CD4-positive, alpha-beta T cell (primary cell): Measurements from ENCODE around the gene CAPS2. TPM values are rescaled to one million over a fixed set of nuclear protein-coding genes. Genes with fewer than 3 reads are reported as not detected.

Experiments
- ATAC-seq: fragments of 200-7000 bp; cut with Tn5 transposase; one replicate; pipeline ENCODE4 v1.10.0; 2022; ENCODE audit warnings: mild to moderate bottlenecking; ENCODE audit not compliant: poor library complexity
- CTCF ChIA-PET: fragments of 350-600 bp; sonication (Branson Sonifier 250); formaldehyde crosslinking; loops from one replicate; lab custom pipeline; 2021; ENCODE audit warnings: antibody characterized with exemption, inconsistent platforms; lab: Charles Lee
- POLR2A ChIA-PET: fragments of 350-600 bp; sonication (Branson Sonifier 250); formaldehyde crosslinking; loops from one replicate; lab custom pipeline; 2021; ENCODE audit warnings: antibody characterized with exemption, inconsistent platforms; lab: Charles Lee
- DNase-seq, 14 experiments: peaks; one replicate each; pipeline ENCODE4 v3.0.0-alpha.2; 2013 to 2020; ENCODE audit warnings: mixed read lengths in 2 of 14
- H3K27ac ChIP-seq, 2 donors: one replicate each; pipeline versions ENCODE4 v1.5.1 to v1.7.0; 2013; ENCODE audit warnings: low read length in 2 of 2, low read depth in 1 of 2, mild to moderate bottlenecking in 1 of 2
- H3K27me3 ChIP-seq, 2 experiments: 1 replicate in 1 of 2; 2 replicates in 1 of 2; pipeline versions ENCODE4 v1.6.1 to v1.7.0; 2013; ENCODE audit warnings: low read length in 2 of 2, control low read depth in 1 of 2, mild to moderate bottlenecking in 1 of 2, moderate library complexity in 1 of 2; ENCODE audit not compliant: insufficient read depth in 2 of 2, control insufficient read depth in 1 of 2
- H3K36me3 ChIP-seq: one replicate; pipeline ENCODE4 v1.6.1; 2013; ENCODE audit warnings: low read length, control low read depth; ENCODE audit not compliant: insufficient read depth
- H3K4me1 ChIP-seq: one replicate; pipeline ENCODE4 v1.6.1; 2013; ENCODE audit warnings: low read length, control low read depth; ENCODE audit not compliant: insufficient read depth
- H3K4me3 ChIP-seq: one replicate; pipeline ENCODE4 v1.5.1; 2013; ENCODE audit warnings: mild to moderate bottlenecking, low read length, moderate library complexity
- H3K9me3 ChIP-seq, 2 experiments: 1 replicate in 1 of 2; 2 replicates in 1 of 2; pipeline versions ENCODE4 v1.6.1 to v1.7.0; 2013; ENCODE audit warnings: low read length in 2 of 2, mild to moderate bottlenecking in 2 of 2, control low read depth in 1 of 2, moderate library complexity in 1 of 2; ENCODE audit not compliant: control insufficient read depth in 1 of 2, insufficient read depth in 1 of 2
- H3K27ac Mint-ChIP-seq: one replicate; pipeline ENCODE4 v1.8.0; 2020; ENCODE audit warnings: mixed read lengths
- H3K27me3 Mint-ChIP-seq: one replicate; pipeline ENCODE4 v1.8.0; 2021; ENCODE audit warnings: mixed read lengths
- H3K36me3 Mint-ChIP-seq: one replicate; pipeline ENCODE4 v1.8.0; 2021; ENCODE audit warnings: low read depth, mixed read lengths
- H3K4me1 Mint-ChIP-seq: one replicate; pipeline ENCODE4 v1.8.0; 2021; ENCODE audit warnings: low read depth, mixed read lengths
- H3K4me3 Mint-ChIP-seq: one replicate; pipeline ENCODE4 v1.8.0; 2020; ENCODE audit warnings: mild to moderate bottlenecking, mixed read lengths
- H3K9me3 Mint-ChIP-seq: one replicate; pipeline ENCODE4 v1.8.0; 2020; ENCODE audit warnings: mixed read lengths
- CTCF ChIP-seq: fragments of 200-600 bp; IDR thresholded peaks from one replicate; pipeline ENCODE4 v1.8.0; 2022; ENCODE audit warnings: antibody characterized with exemption, mild to moderate bottlenecking
- intact Hi-C, 2 experiments: fragments of 100-400 bp; cut with DNase I in 1 of 2; cut with micrococcal nuclease in 1 of 2; formaldehyde crosslinking; loops; one replicate each; pipeline versions ENCODE4 v1.15.1 to v1.9.0; 2023 to 2025; cut with DNase I, micrococcal nuclease
- total RNA-seq, 174 experiments: library from RNA in 2 of 174; stranded (reverse) in 2 of 174; gene quantifications; one replicate each; pipeline ENCODE4 v1.2.3 and lab custom pipeline; 2021 to 2026

Gene CAPS2
- total RNA-seq, 2 experiments from 2014 or later, result 1.3 to 1.9 TPM

GRCh38 chr12:75271576-75271975, 58.5 kb downstream of the CAPS2 start:
- Histone ChIP-seq H3K36me3 (no peaks in the 10 kb centered on the region), H3K27ac (no peak overlapping the region), H3K4me1 (no peaks in the 10 kb centered on the region), H3K27me3 (no peaks in the 10 kb centered on the region), H3K9me3 (no peaks in the 10 kb centered on the region), H3K4me3 (no peak overlapping the region)
- Mint-ChIP-seq H3K27me3 (no peaks in the 10 kb centered on the region), H3K4me1 (no peaks in the 10 kb centered on the region), H3K9me3 (no peaks in the 10 kb centered on the region), H3K4me3 (no peak overlapping the region), H3K36me3 (no peaks in the 10 kb centered on the region), H3K27ac (no peak overlapping the region)
- no peak for TF ChIP-seq CTCF
- no peak for DNase-seq
- ATAC-seq, result no peak
- POLR2A ChIA-PET, result no interaction called here
- CTCF ChIA-PET, result no interaction called here
- intact Hi-C loops, result no loop called here

GRCh38 chr12:75270157-75270556, 60.0 kb downstream of the CAPS2 start:
- no peak overlapping the region for H3K4me3 Mint-ChIP-seq
- H3K27ac ChIP-seq, result no peak overlapping the region
- no peaks in the 10 kb centered on the region for H3K36me3 ChIP-seq
- no peak for TF ChIP-seq CTCF
- ATAC-seq (no peak), DNase-seq (no peak)
- intact Hi-C loops, result no loop called here
- H3K27me3 Mint-ChIP-seq, result no peaks in the 10 kb centered on the region
- ChIA-PET CTCF (no interaction called here), POLR2A (no interaction called here)
- H3K27me3 ChIP-seq, result no peaks in the 10 kb centered on the region
- no peaks in the 10 kb centered on the region for H3K4me1 Mint-ChIP-seq
- H3K27ac Mint-ChIP-seq, result no peak overlapping the region
- no peaks in the 10 kb centered on the region for H3K9me3 ChIP-seq
- no peaks in the 10 kb centered on the region for H3K36me3 Mint-ChIP-seq
- H3K9me3 Mint-ChIP-seq, result peaks cover 4% of the 10 kb centered on the region
- no peak overlapping the region for H3K4me3 ChIP-seq
- H3K4me1 ChIP-seq, result no peaks in the 10 kb centered on the region

GRCh38 chr12:75269209-75269608, 60.9 kb downstream of the CAPS2 start:
- Mint-ChIP-seq H3K9me3 (peaks cover 4% of the 10 kb centered on the region), H3K4me3 (no peak overlapping the region), H3K36me3 (no peaks in the 10 kb centered on the region), H3K27ac (no peak overlapping the region), H3K27me3 (no peaks in the 10 kb centered on the region), H3K4me1 (no peaks in the 10 kb centered on the region)
- TF ChIP-seq CTCF, result no peak
- Histone ChIP-seq H3K36me3 (no peaks in the 10 kb centered on the region), H3K9me3 (no peaks in the 10 kb centered on the region), H3K27me3 (no peaks in the 10 kb centered on the region), H3K4me1 (no peaks in the 10 kb centered on the region), H3K27ac (no peak overlapping the region), H3K4me3 (no peak overlapping the region)
- DNase-seq, result no peak
- intact Hi-C loops, result no loop called here
- ATAC-seq, result no peak
- ChIA-PET POLR2A (no interaction called here), CTCF (no interaction called here)
